Neural progenitor cell (in vitro differentiated cells): ENCODE measurements around the gene CELSR1.

ENCODE experiments used
- CTCF ChIP-seq: fragments of 200-600 bp; sonication (generic); IDR thresholded peaks from 2 replicates; pipeline ENCODE4 v1.5.1; 2017; ENCODE audit warnings: antibody characterized with exemption, mild to moderate bottlenecking
- EZH2phosphoT487 ChIP-seq: fragments of 200-600 bp; sonication (generic); IDR thresholded peaks from 2 replicates; pipeline ENCODE4 v1.6.1; 2017; ENCODE audit warnings: antibody characterized with exemption

- no peak for TF ChIP-seq EZH2phosphoT487
- TF ChIP-seq CTCF, result no peak
Observed at GRCh38 chr22:46586123-46586519, 48.7 kb upstream of the CELSR1 start.
